OCI-LY1 (cell line): ENCODE measurements around the gene PWP1.

Experiments
- H2AFZ ChIP-seq: fragments of 200-600 bp; sonication (generic), shearing (Covaris generic); 2 replicates; pipeline ENCODE4 v1.6.0; 2014; ENCODE audit warnings: antibody characterized with exemption, mild to moderate bottlenecking, low read length
- H3F3A ChIP-seq: fragments of 200-600 bp; sonication (generic), shearing (Covaris generic); 2 replicates; pipeline ENCODE4 v1.6.0; 2014; ENCODE audit warnings: mild to moderate bottlenecking, antibody characterized with exemption, low read length, moderate library complexity; ENCODE audit not compliant: insufficient read depth
- H3K27ac ChIP-seq: fragments of 200-600 bp; sonication (generic); 2 replicates; pipeline ENCODE4 v1.5.1; 2014; ENCODE audit warnings: low read length, mixed run types, mild to moderate bottlenecking, low read depth; ENCODE audit not compliant: poor library complexity, severe bottlenecking
- H3K27me3 ChIP-seq: fragments of 200-600 bp; sonication (generic); 2 replicates; pipeline ENCODE4 v1.6.0; 2014; ENCODE audit warnings: antibody characterized with exemption, mild to moderate bottlenecking, low read length, moderate library complexity; ENCODE audit not compliant: insufficient read depth
- H3K36me3 ChIP-seq: fragments of 200-600 bp; sonication (generic); 2 replicates; pipeline ENCODE4 v1.6.1; 2014; ENCODE audit warnings: mild to moderate bottlenecking, antibody characterized with exemption, low read length, moderate library complexity, mixed read lengths; ENCODE audit not compliant: insufficient read depth
- H3K4me1 ChIP-seq: fragments of 200-600 bp; sonication (generic); 2 replicates; pipeline ENCODE4 v1.5.1; 2014; ENCODE audit warnings: mild to moderate bottlenecking, low read length, moderate library complexity; ENCODE audit not compliant: insufficient read depth, severe bottlenecking
- H3K4me2 ChIP-seq: fragments of 200-600 bp; sonication (generic), shearing (Covaris generic); 2 replicates; pipeline ENCODE4 v1.6.1; 2014; ENCODE audit warnings: low read length
- H3K4me3 ChIP-seq: fragments of 200-600 bp; sonication (generic); 2 replicates; pipeline ENCODE4 v1.5.1; 2014; ENCODE audit warnings: low read length, low read depth, mild to moderate bottlenecking, mixed read lengths; ENCODE audit not compliant: poor library complexity, severe bottlenecking
- H3K79me2 ChIP-seq: fragments of 200-600 bp; shearing (Covaris generic); 2 replicates; pipeline ENCODE4 v1.6.1; 2016; ENCODE audit warnings: mixed run types, low read length, mixed read lengths; ENCODE audit not compliant: insufficient read depth
- H3K9ac ChIP-seq: fragments of 200-600 bp; sonication (generic), shearing (Covaris generic); 2 replicates; pipeline ENCODE4 v1.6.1; 2014; ENCODE audit warnings: mild to moderate bottlenecking, low read length, mixed read lengths
- H3K9me2 ChIP-seq: fragments of 200-600 bp; sonication (generic), shearing (Covaris generic); 2 replicates; pipeline ENCODE4 v1.6.1; 2014; ENCODE audit warnings: low read depth, mild to moderate bottlenecking, low read length, mixed read lengths
- H3K9me3 ChIP-seq: fragments of 200-600 bp; shearing (Covaris generic); 2 replicates; pipeline ENCODE4 v1.6.1; 2014; ENCODE audit warnings: low read length, mixed read lengths
- H4K20me1 ChIP-seq: fragments of 200-600 bp; sonication (generic), shearing (Covaris generic); 2 replicates; pipeline ENCODE4 v1.6.0; 2016; ENCODE audit warnings: mild to moderate bottlenecking, low read length; ENCODE audit not compliant: insufficient read depth
- EZH2 ChIP-seq: fragments of 200-600 bp; sonication (generic), shearing (Covaris generic); IDR thresholded peaks from 2 replicates; pipeline ENCODE4 v1.8.0; 2017; ENCODE audit warnings: borderline replicate concordance, mixed run types, mild to moderate bottlenecking, antibody characterized with exemption, low read length, moderate library complexity, mixed read lengths
- TF ChIP-seq, protein P1 (sequence below): fragments of 200-600 bp; sonication (generic), shearing (Covaris generic); IDR thresholded peaks from 2 replicates; pipeline ENCODE4 v1.5.1; 2017; ENCODE audit warnings: mild to moderate bottlenecking, antibody characterized with exemption, low read length, moderate library complexity, mixed read lengths

PWP1 gene

DNA sequence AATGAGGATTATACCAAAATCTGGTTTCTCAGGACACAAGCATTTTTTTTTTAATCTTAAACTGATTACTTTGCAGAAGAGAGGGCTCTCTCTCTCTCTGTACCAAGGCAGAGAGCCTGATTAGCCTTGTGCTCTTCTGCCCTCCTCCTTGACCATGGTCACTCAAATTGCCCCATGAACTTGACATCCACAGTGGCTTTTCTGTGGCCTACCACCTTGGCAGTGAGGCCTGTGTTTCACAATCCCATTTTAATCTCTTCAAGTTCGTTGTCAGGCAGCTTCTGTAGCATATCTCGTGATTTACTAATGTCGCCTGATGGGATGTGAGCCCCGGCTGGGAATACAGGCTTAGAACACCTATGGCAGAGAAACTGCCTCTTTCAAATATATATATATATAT is 30.7 kb upstream of the PWP1 start:
- no peaks in the 10 kb centered on the region for H3K79me2 ChIP-seq
- no peak overlapping the region for H2AFZ ChIP-seq
- no peak overlapping the region for H3K4me2 ChIP-seq
- no peak overlapping the region for H3K9ac ChIP-seq
- no peaks in the 10 kb centered on the region for H3K27me3 ChIP-seq
- H3K9me3 ChIP-seq: no peaks in the 10 kb centered on the region
- H3K27ac ChIP-seq: no peak overlapping the region
- no peaks in the 10 kb centered on the region for H3K36me3 ChIP-seq
- H3K4me1 ChIP-seq: no peaks in the 10 kb centered on the region
- no peak overlapping the region for H3K4me3 ChIP-seq
- H3K9me2 ChIP-seq: no peaks in the 10 kb centered on the region
- TF ChIP-seq, protein P1, sequence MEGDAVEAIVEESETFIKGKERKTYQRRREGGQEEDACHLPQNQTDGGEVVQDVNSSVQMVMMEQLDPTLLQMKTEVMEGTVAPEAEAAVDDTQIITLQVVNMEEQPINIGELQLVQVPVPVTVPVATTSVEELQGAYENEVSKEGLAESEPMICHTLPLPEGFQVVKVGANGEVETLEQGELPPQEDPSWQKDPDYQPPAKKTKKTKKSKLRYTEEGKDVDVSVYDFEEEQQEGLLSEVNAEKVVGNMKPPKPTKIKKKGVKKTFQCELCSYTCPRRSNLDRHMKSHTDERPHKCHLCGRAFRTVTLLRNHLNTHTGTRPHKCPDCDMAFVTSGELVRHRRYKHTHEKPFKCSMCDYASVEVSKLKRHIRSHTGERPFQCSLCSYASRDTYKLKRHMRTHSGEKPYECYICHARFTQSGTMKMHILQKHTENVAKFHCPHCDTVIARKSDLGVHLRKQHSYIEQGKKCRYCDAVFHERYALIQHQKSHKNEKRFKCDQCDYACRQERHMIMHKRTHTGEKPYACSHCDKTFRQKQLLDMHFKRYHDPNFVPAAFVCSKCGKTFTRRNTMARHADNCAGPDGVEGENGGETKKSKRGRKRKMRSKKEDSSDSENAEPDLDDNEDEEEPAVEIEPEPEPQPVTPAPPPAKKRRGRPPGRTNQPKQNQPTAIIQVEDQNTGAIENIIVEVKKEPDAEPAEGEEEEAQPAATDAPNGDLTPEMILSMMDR: no peak
- TF ChIP-seq EZH2: no peak
- H3F3A ChIP-seq: no peaks in the 10 kb centered on the region
- no peaks in the 10 kb centered on the region for H4K20me1 ChIP-seq

DNA sequence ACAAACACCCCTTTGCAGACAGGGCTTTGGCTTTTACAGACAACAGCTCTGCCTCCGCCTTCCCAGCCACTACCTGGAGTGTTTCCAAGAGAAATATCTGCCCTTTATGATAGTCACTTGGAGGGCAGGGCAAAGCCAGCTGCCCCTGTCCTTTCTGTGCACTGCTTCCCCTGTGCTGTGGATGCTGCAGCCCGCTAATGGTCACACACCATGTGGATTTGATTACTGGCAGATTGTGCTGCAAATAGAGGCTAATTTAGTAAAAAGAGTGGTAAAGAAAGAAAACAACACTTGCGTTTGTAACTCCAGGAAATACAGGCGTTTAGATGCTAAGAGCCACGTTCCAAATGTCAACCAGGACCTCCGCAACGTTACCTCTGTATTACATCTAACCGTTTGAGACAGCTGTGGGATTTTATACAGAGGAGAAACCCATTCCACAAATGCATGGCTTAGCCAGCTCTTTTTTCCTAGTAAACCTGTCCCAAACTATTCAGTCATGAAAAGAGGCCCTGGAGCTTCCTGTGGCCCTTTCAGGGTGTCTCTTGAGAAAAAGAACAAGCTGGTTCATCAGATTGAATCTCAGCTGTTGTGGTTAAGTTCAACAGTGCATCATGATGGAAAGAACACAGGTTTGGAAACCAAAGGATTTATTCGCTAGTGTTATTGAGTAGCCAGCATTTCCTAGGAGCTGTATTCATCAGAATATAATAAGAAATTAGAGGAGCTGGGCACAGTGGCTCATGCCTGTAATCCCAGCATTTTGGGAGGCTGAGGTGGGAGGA is 30.1 kb upstream of the PWP1 start:
- Histone ChIP-seq H3K27me3 (no peaks in the 10 kb centered on the region), H4K20me1 (no peaks in the 10 kb centered on the region), H3K79me2 (no peaks in the 10 kb centered on the region), H3K4me1 (no peaks in the 10 kb centered on the region), H3K27ac (no peak overlapping the region), H3F3A (no peaks in the 10 kb centered on the region), H3K4me3 (no peak overlapping the region), H3K9ac (no peak overlapping the region), H2AFZ (no peak overlapping the region), H3K36me3 (no peaks in the 10 kb centered on the region), H3K9me2 (no peaks in the 10 kb centered on the region), H3K4me2 (no peak overlapping the region), H3K9me3 (no peaks in the 10 kb centered on the region)
- TF ChIP-seq EZH2: no peak
- TF ChIP-seq, protein P1: no peak

DNA sequence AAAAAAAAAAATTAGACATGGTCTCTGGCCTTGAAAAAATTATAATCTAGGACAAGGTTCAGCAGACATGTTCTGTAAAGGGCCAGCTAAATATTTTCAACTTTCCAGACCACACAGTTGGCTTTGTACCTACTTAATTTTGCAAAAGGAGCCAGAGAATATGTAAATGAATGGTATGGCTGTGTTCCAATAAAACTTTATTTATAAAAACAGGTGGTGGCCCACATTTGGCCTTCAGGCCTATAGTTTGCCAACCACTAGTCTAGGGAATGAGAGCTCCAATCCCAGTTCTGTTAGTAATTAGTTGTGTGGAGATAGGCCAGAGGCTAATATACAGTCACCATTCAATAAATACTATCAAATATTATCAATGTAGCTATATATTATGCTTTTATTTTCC is 29.3 kb upstream of the PWP1 start:
- no peak for TF ChIP-seq EZH2
- TF ChIP-seq, protein P1: no peak

More for the DNA sequence above, 29.3 kb upstream of the PWP1 start:
- H4K20me1 ChIP-seq: no peaks in the 10 kb centered on the region
- no peaks in the 10 kb centered on the region for H3K36me3 ChIP-seq
- no peak overlapping the region for H3K4me2 ChIP-seq
- no peak overlapping the region for H2AFZ ChIP-seq
- H3F3A ChIP-seq: no peaks in the 10 kb centered on the region
- H3K79me2 ChIP-seq: no peaks in the 10 kb centered on the region
- H3K27me3 ChIP-seq: no peaks in the 10 kb centered on the region
- no peak overlapping the region for H3K9ac ChIP-seq
- no peaks in the 10 kb centered on the region for H3K9me2 ChIP-seq
- H3K9me3 ChIP-seq: no peaks in the 10 kb centered on the region
- no peak overlapping the region for H3K4me3 ChIP-seq
- H3K4me1 ChIP-seq: no peaks in the 10 kb centered on the region
- H3K27ac ChIP-seq: no peak overlapping the region
